ENCODE measurements around the gene ANXA2. TPM values are rescaled to one million over a fixed set of nuclear protein-coding genes. Genes with fewer than 3 reads are reported as not detected.

ANXA2 gene
- total RNA-seq, 1 experiment from 2014 or later: 1,903 TPM

DNA sequence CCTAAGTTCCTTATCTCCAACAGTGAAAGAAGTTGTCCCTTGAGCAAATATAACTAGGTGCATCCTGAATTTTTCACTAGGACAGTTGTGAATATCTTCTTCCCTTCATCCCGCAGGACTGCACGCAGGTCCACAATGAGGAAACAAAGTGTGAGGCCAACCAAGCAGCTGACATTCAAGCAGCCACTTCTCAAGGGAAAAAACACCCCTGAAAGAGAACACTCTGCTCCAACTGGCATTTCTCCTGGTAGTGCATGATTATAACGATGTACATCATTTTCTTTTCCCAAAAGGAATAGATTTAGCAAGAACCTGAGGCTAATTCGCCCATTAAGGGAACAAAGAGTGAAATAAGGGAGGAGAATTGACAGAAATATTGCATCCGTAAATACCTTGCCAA lies 74.5 kb downstream of the ANXA2 start:
- Histone ChIP-seq H3K4me1 (ENCODE audit: control insufficient read depth, insufficient read depth, low read length) (no peaks in the 10 kb centered on the region), H3K27me3 (ENCODE audit: control insufficient read depth, insufficient read depth, low read length) (no peaks in the 10 kb centered on the region), H3K27ac (ENCODE audit: low read length) (no peak overlapping the region), H3K36me3 (ENCODE audit: control insufficient read depth, insufficient read depth, low read length) (no peaks in the 10 kb centered on the region), H3K4me3 (ENCODE audit: low read depth in 2 of 2, low read length in 2 of 2) (no peak overlapping the region), H3K9me3 (ENCODE audit: control insufficient read depth, insufficient read depth, low read depth, low read length) (no peaks in the 10 kb centered on the region)
- CTCF ChIA-PET: no interaction called here
- intact Hi-C loops (cut with micrococcal nuclease; ENCODE audit: unreplicated experiment) (loop anchor here (5.0 to 10.0 kb wide), 3 partner anchors 126 to 329 kb away; no protein-coding TSS in a partner anchor), in situ Hi-C loops (cut with HindIII; ENCODE audit: low pct_unique_long_range_greater_than_20kb, low sequenced_read_pairs) (no loop called here)
- no TSS peak for BruUV-seq (replicated peaks)
- POLR2A ChIA-PET: no interaction called here
- TF ChIP-seq, protein P1, sequence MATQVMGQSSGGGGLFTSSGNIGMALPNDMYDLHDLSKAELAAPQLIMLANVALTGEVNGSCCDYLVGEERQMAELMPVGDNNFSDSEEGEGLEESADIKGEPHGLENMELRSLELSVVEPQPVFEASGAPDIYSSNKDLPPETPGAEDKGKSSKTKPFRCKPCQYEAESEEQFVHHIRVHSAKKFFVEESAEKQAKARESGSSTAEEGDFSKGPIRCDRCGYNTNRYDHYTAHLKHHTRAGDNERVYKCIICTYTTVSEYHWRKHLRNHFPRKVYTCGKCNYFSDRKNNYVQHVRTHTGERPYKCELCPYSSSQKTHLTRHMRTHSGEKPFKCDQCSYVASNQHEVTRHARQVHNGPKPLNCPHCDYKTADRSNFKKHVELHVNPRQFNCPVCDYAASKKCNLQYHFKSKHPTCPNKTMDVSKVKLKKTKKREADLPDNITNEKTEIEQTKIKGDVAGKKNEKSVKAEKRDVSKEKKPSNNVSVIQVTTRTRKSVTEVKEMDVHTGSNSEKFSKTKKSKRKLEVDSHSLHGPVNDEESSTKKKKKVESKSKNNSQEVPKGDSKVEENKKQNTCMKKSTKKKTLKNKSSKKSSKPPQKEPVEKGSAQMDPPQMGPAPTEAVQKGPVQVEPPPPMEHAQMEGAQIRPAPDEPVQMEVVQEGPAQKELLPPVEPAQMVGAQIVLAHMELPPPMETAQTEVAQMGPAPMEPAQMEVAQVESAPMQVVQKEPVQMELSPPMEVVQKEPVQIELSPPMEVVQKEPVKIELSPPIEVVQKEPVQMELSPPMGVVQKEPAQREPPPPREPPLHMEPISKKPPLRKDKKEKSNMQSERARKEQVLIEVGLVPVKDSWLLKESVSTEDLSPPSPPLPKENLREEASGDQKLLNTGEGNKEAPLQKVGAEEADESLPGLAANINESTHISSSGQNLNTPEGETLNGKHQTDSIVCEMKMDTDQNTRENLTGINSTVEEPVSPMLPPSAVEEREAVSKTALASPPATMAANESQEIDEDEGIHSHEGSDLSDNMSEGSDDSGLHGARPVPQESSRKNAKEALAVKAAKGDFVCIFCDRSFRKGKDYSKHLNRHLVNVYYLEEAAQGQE (IDR thresholded peaks at IDR 0.05; ENCODE audit: insufficient read depth in 1 of 2, low read depth in 2 of 2, low read length in 1 of 2): no peak
- TF ChIP-seq SIN3A (IDR thresholded peaks at IDR 0.05; ENCODE audit: borderline replicate concordance, insufficient read depth, low read depth, low read length): no peak
- TF ChIP-seq TCF7L2 (IDR thresholded peaks at IDR 0.05; ENCODE audit: low read depth, low read length): no peak
- no peak for TF ChIP-seq CTCF (IDR thresholded peaks at IDR 0.05)
- DNase-seq (ENCODE audit: low read depth, low spot score) (no peak), ATAC-seq (no peak)

- Histone ChIP-seq H3K27ac (ENCODE audit: low read length) (no peak overlapping the region), H3K36me3 (ENCODE audit: control insufficient read depth, insufficient read depth, low read length) (no peaks in the 10 kb centered on the region), H3K27me3 (ENCODE audit: control insufficient read depth, insufficient read depth, low read length) (no peaks in the 10 kb centered on the region), H3K9me3 (ENCODE audit: control insufficient read depth, insufficient read depth, low read depth, low read length) (no peaks in the 10 kb centered on the region), H3K4me1 (ENCODE audit: control insufficient read depth, insufficient read depth, low read length) (no peaks in the 10 kb centered on the region), H3K4me3 (ENCODE audit: low read depth in 2 of 2, low read length in 2 of 2) (no peak overlapping the region)
- BruUV-seq (replicated peaks): no TSS peak
- DNase-seq (ENCODE audit: low read depth, low spot score) (no peak), ATAC-seq (no peak)
- TF ChIP-seq TCF7L2 (IDR thresholded peaks at IDR 0.05; ENCODE audit: low read depth, low read length) (no peak), POLR2AphosphoS5 (IDR thresholded peaks at IDR 0.05; ENCODE audit: low read depth, low read length) (no peak)
- TF ChIP-seq, protein P1 (IDR thresholded peaks at IDR 0.05; ENCODE audit: insufficient read depth in 1 of 2, low read depth in 2 of 2, low read length in 1 of 2): no peak
- intact Hi-C loops (cut with micrococcal nuclease; ENCODE audit: unreplicated experiment) (loop anchor here (5.0 to 10.0 kb wide), 3 partner anchors 123 to 326 kb away; no protein-coding TSS in a partner anchor), in situ Hi-C loops (cut with HindIII; ENCODE audit: low pct_unique_long_range_greater_than_20kb, low sequenced_read_pairs) (no loop called here)
- POLR2A ChIA-PET: no interaction called here
- CTCF ChIA-PET: no interaction called here
These were observed 77.4 kb downstream of the ANXA2 start for GRCh38 chr15:60320365-60320764.

Data from Panc1 (cell line).